Activated T-helper 1 cell treated with anti-CD3 and anti-CD28 coated beads, Interleukin-2, amount 50 U/mL, for 16 hours (primary cell): Measurements from ENCODE around the gene ICAM4.
"Not testable (repeated sequence)": the region's sequence is repeated elsewhere in the genome, so short reads cannot be mapped to it uniquely, and the experiment has no call there.

Experiments
- DNase-seq, 2 donors: peaks; one replicate each; pipeline ENCODE4 v3.0.0-alpha.2; 2020; ENCODE audit warnings: low read depth in 1 of 2, low spot score in 1 of 2

ICAM4 gene

GRCh38 chr19:10268071-10268470 lies 18.7 kb upstream of the ICAM4 start:
- DNase-seq: no peak

GRCh38 chr19:10269333-10270179 lies 17.2 kb upstream of the ICAM4 start:
- DNase-seq: peak; percentile 78 to 79

GRCh38 chr19:10270180-10270615 lies 16.6 kb upstream of the ICAM4 start:
- peak in 1 of 2 donors; percentile 56 for DNase-seq

- DNase-seq: peak in 1 of 2 donors; percentile 63
Observed at GRCh38 chr19:10270616-10271394, 15.9 kb upstream of the ICAM4 start, which contains the start of gene ICAM1. Gene ICAM1, plus strand, starts transcription at chr19:10271120. Its CDS starts 40 bp downstream, at chr19:10271160.

GRCh38 chr19:10271543-10272086 lies 15.1 kb upstream of the ICAM4 start:
- peak in 1 of 2 donors; percentile 30 for DNase-seq

GRCh38 chr19:10274589-10274988 lies 12.2 kb upstream of the ICAM4 start:
- no peak for DNase-seq

GRCh38 chr19:10277795-10278589 lies 8.8 kb upstream of the ICAM4 start:
- DNase-seq: no peak

- no peak for DNase-seq
Observed at GRCh38 chr19:10278935-10279334, 7.8 kb upstream of the ICAM4 start.

- no peak for DNase-seq
Observed at GRCh38 chr19:10279737-10280442, 6.9 kb upstream of the ICAM4 start.

- DNase-seq: not testable (repeated sequence)
Observed at GRCh38 chr19:10282043-10282442, 4.7 kb upstream of the ICAM4 start.

GRCh38 chr19:10283301-10284064 lies 3.3 kb upstream of the ICAM4 start:
- DNase-seq: no peak

GRCh38 chr19:10284065-10284959 lies 2.4 kb upstream of the ICAM4 start:
- no peak for DNase-seq

- no peak for DNase-seq
Observed at GRCh38 chr19:10284960-10285278, 1.8 kb upstream of the ICAM4 start.

GRCh38 chr19:10285393-10285792 lies 1.4 kb upstream of the ICAM4 start:
- no peak for DNase-seq

GRCh38 chr19:10288662-10289166 lies 2.0 kb downstream of the ICAM4 start:
- DNase-seq: no peak

GRCh38 chr19:10289167-10289835 lies 2.5 kb downstream of the ICAM4 start:
- peak in 1 of 2 donors; percentile 35 for DNase-seq

GRCh38 chr19:10289836-10290356 lies 3.1 kb downstream of the ICAM4 start, which contains the start of gene ICAM5:
Gene ICAM5, plus strand, starts transcription at chr19:10289952. Its CDS starts 92 bp downstream, at chr19:10290044.
- no peak for DNase-seq
